ENCODE measurements around the gene DLG2. TPM values are rescaled to one million over a fixed set of nuclear protein-coding genes. Genes with fewer than 3 reads are reported as not detected.

DLG2 gene
- total and polyA plus RNA-seq, 2 of the 8 experiments (the other 6 are each of a cell fraction or from before 2014, with no cell fraction given): 1.7 to 14.3 TPM

- TF ChIP-seq, protein P1, sequence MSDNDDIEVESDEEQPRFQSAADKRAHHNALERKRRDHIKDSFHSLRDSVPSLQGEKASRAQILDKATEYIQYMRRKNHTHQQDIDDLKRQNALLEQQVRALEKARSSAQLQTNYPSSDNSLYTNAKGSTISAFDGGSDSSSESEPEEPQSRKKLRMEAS (IDR thresholded peaks at IDR 0.05): no peak
- TF ChIP-seq CBX8 (IDR thresholded peaks at IDR 0.05; ENCODE audit: borderline replicate concordance, low read depth, low read length) (no peak), USF2 (IDR thresholded peaks at IDR 0.05; ENCODE audit: low read length) (no peak)
Observed at GRCh38 chr11:84322211-84322610, 1304.9 kb downstream of the DLG2 start (continued).
